Measurements from ENCODE around the gene GLB1L.

GRCh38 chr2:219294356-219295351 lies 49.4 kb upstream of the GLB1L start:
- TF ChIP-seq EP300 (IDR thresholded peaks at IDR 0.05) (no peak), CTCF (IDR thresholded peaks at IDR 0.05) (peak; percentile 85 to 99 (median 91)), POLR2A (IDR thresholded peaks at IDR 0.05) (no peak), POLR2AphosphoS5 (IDR thresholded peaks at IDR 0.05) (peak; percentile 13 to 68 (median 58))

All from sigmoid colon (tissue), 4 donors.